Measurements from ENCODE around the gene PRDM15. TPM values are rescaled to one million over a fixed set of nuclear protein-coding genes. Genes with fewer than 3 reads are reported as not detected.

The PRDM15 gene
- total RNA-seq, 1 donor from 2014 or later: 11.2 TPM

DNA sequence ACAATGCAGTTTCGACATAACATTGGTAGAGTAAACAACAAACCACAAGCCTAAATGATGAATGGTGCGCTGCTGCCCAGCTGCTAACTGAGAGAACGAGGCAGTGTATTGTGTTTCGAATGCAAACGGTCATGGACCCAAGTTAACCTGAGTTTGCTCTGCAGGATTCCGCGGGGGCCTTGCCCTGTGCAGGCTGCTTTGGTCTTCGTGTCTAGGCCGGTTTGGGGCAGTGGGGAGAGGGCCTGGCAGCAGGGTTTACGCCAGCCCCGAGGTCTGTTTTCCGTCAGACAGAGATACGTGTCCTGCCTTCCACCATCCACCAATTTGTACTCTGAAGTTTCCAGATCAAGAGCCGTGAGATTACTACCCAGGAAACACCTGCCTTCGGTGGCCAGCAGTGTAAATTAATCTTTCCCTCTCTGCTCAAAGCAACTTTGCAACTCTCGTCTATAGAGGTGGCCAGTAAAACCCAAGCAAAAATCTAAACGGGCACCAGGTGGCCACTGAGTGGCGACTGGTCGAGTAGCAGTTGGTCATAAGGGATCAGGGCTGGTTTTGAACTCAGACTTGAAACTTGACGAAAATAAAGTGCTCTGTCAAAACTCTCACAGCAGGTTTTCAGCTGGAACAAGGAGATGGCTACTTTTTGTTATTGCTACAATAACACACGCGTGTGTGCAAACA lies 6.3 kb upstream of the PRDM15 start:
- intact Hi-C loops (cut with micrococcal nuclease): no loop called here

DNA sequence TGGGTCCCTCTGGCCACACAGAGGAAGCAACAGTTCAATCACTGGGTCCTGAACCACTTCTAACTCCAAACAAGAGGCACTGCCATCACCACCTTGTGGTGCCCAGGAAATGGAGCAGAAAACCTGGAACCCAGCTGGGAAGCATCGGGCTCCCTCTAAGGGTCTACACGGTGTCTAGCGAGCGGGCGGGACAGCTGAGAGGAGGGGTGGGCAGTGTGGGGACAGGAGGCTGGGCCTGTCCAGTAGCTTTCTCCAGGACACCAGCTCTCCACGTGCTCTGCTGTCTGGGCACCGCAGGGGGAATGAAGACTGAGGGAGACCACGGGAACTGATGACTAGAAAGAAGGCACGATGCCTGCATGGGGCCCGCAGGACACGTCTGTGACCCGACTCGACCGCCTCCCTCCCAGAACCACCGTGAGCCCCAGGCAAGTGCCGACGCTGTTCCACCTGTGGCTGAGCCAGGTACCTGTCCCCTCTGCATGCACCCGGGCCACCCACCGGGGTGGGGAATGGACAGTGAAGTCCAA lies 5.4 kb upstream of the PRDM15 start:
- intact Hi-C loops (cut with micrococcal nuclease): no loop called here

DNA sequence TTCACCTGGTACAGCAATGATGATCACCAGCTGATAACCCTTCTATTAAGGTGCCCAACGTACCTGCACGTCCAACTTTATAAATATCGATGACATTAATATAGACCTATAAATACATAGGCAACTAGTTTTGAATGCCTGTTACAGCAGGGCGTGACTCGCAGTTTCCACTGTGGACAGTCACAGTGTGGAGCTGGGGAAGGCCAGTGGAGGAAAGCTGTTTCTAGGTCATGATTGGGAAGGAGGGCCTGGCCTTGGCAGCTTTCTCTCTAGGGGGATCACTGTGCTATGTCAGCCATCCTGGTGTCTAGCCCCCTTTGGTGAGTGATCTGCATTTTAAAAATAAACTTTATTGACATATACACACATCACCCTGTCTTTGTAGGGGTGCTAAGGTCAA lies 4.4 kb upstream of the PRDM15 start:
- intact Hi-C loops (cut with micrococcal nuclease): no loop called here

DNA sequence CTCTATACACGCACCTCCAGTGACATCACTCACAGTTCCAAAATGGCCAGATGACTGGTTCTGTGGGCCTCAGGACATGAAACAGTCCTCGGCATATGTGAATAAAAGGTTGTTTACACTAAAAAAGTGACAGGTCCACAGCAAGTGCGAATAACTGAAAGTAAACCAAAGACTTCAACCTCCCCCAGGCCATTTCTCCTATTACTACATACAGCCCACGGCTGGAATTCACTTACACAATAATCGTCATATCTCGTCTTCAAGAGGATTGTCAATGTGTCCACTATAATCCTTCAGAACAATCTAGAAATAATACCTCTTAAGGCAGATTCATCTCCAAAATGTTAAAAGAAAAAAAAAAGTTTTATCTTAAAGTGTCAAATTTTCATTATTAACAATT lies 1.9 kb upstream of the PRDM15 start:
- intact Hi-C loops (cut with micrococcal nuclease): no loop called here

DNA sequence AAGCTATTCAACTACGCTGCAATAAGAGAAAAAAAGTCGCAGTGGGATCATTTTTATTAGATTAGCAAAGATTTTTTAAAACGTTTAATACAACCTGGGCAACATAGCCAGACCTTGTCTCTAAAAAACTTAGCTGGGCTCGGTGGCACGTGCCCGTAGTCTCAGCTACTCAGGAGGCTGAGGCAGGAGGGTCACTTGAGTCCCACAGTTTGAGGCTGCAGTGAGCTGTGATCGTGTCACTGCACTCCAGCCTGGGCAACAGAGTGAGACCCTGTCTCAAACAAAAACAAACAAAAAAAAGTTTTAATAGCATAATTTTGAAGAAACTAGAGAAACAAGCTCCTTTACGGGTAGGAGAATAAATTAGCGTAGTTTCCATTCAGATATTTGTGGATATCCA lies 1.0 kb upstream of the PRDM15 start:
- intact Hi-C loops (cut with micrococcal nuclease): no loop called here

DNA sequence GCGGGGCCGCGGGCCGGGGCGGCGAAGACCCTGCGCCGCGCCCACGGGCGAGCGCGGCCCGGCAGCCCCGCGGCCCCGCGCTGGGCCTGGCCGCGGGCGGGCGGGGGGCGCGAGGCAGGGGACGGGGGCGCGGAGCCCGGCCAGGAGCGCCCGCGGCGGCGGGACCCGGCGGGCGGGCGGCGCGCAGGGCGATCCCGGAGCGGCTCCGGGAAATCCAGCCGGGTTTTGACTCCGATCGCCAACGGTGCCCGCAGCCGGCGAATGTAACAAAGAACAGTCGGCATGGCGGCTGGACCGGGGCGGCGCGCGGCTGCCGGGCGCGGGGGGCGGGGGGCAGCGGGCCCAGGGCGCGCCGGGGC lies 334 bp downstream of the PRDM15 start:
- intact Hi-C loops (cut with micrococcal nuclease): loop anchor here (1.0 to 2.0 kb wide), 5 partner anchors 47 to 571 kb away; partner anchors contain the start of gene ZBTB21

DNA sequence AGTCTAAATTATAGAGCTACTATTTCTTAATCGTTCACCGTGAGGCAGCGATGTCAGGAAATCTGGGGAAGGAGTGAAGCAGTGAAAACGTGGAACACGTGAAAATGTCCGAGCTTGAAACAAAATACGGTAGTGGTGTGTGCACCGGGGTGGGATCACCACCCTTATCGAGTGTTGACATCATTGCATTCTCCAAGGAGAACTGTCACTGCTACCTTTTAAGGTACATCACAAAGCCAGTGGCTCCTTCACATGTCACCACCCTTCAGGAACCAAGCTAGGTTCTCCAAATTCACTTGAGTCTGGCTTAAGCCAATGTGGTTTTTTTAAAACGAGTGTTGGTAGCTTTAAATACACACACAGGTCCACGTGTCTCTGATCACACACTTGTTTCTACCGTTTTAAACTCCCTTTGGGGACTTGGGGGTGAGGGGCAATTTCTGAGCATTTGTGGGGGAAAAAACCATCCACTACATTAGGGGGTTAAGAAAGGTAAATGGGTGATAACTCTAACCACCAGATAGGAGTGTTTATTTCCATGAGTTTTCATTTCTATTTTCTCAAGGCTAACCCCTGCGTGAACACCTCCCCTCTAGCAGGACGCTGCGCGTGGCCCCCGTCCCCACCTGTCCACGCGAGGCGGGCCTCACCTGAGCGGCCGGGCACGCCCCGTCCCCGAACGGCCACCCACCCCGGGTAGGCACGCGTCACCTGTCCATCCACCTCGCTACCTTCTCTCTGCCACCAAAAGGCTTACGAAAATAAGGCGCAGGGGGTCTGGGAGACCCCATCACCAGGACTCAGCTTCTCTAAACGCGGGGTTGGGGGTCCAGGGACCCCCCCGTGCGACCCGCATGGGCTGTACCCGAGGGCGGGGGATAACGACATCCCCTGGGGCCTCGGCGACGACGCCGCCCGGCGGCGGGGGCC lies 978 bp downstream of the PRDM15 start:
- intact Hi-C loops (cut with micrococcal nuclease): loop anchor here (2.0 kb wide), 2 partner anchors 185 to 231 kb away; no protein-coding TSS in a partner anchor

DNA sequence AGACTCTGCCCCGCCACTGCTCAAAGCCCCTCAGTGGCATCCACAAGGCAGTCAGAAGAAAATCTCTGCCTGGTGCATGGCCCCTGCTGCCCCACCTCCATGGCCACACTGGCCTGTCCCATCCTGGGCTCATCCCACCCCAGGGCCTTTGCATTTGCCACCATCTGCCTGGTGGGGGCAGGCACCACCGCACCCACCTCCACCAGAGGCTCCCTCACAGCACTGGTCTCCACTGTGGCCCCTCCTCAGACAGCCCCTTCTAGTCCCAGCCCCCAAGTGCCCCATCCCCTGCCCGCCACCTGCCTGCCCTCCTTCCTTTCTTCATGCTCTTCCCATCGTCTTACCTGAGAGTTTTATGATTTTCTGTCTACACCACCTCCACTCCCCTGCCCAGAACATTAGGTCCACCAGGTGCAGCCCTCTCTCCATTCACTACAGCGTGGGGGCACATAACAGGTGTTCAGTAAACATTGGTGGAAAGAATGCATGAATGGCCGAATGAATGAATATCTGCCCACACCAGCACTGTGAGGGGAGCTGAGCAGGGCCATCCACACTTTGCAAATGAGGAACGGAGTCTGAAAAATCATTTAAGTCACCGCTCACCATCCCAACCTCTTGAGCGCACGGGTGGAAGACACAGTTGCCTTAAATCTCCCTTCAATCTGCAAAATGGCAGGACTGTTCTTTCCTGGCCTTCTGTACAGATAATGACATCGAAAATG lies 2.1 kb downstream of the PRDM15 start:
- intact Hi-C loops (cut with micrococcal nuclease): loop anchor here (1.0 kb wide), 1 partner anchor 61 kb away; no protein-coding TSS in a partner anchor

DNA sequence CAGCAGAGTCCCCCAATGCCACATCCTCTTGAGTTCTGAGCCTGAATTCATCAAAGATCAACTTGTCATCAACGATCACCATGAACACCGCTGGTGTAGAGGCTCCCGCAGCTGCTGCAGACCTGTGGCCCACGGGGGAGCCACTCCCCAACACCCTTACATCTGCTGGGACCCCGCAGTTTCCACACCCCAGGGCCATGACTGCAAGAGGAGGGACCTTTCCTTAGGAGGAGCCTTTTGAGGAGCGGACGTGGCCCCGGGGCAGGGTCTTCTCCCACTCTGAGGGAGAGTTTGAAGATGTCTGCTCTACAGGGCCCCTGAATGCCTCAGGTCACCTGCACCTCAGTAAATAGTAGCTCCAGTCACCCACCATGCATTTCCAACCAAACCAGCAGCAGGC lies 2.7 kb downstream of the PRDM15 start:
- intact Hi-C loops (cut with micrococcal nuclease): loop anchor here (1.0 kb wide), 1 partner anchor 60 kb away; no protein-coding TSS in a partner anchor

DNA sequence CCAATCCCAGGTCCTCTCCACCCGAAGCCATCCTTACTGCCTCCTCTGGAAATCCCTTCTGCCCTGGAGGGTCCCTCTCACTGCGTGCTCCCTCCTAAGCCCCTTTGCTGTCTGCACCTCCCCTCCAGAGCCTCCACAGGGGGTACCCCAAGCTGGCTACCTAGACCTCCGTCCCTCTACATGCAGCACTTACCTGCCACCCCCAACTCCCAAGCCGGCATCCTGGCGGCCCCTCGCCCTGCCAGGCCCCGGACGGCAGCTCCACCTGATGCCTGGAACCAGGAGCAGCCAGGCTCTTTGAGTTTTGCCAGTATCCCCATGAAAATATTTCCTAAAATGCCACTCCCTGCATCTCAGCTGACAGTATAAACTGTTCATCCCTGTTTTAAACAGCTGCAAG lies 4.1 kb downstream of the PRDM15 start:
- intact Hi-C loops (cut with micrococcal nuclease): no loop called here

DNA sequence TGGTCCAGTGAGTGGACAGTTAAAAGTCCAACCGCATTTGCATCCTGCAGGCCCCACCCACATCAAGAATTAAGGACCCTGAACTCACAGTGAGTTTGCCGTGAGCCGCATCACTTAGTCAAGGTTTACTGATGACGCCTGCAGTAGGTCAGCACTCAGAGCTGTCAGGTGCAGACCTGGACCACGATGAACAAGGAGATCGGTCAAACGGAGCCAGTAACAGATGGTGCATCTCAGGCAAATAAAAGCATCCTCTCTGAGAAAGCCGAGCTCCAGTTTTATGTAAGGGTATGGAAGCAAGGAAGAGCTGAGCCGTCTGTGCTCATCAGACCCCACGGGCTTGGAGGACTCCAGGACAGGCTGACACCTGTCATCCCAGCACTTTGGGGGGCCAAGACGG lies 4.5 kb downstream of the PRDM15 start:
- intact Hi-C loops (cut with micrococcal nuclease): no loop called here

DNA sequence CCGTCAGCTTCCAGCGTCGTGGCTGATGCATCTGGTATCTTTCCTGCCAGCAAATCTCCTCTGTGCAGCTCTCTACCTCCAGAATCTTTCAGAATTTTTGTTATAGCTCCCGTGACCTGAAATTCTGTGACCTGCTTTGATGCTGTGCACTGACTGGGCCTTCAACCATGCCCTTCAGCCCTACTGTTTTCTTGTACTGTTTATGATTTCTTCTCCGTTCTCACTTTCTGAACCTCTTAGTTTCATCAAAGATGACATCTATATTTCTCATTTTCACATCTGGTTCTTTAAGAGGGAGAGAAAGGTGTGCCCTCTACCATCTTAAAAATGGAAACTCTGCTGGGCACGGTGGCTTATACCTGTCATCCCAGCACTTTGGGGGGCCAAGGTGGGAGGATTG lies 5.7 kb downstream of the PRDM15 start:
- intact Hi-C loops (cut with micrococcal nuclease): no loop called here

DNA sequence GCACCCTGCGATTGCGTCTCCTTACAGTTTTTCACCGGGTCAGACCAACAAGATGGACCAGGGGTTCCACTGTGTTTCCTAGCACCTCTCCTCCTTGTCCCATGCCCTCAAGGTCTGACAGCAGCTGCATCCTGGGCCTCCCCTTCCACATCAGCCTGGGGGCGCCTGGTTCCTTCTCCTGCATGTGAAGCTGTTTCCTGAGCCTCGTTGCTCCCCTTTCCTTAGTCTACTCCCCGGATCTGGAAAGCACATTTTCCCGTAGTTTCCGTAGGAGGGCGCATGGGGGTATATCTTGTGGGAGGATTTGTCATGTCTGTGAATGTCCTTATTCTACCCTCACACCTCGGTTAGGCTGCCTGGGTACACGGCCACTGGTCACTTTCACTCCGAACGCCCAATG lies 6.1 kb downstream of the PRDM15 start:
- intact Hi-C loops (cut with micrococcal nuclease): no loop called here

DNA sequence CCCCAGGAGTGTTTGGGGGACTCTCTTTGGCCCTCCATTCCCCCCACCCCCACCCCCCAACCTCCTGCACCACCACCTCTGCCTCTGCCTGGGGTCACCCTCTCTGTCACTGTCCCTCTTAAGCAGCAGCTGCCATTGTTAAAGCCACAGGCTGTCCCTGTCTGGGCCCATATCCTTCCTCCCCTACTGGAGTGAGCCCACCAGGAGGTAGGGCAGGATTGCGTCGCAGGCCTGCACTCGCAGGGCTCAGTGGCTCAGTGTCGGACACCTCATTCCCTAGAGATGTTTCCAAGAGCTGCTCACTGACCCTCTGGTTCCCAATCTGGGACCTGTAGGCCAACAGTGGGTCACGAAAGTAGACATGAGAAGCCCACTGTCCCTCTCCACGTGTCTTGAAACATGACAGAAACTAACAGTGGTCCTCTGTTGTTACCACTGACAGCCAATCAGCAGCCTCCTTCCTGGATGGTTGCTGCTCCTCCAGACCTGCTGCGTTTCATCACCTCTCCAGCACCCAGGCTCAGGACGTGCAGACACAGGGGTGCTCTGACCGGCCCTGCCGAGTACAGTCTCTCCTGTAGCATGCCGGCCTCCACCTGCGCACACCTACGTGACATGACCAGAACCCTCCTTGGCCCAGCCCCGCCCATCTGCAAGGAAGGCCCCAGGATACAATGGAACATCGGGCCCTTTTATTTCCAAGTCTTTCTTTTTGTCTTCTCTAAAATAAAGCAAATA lies 7.7 kb downstream of the PRDM15 start:
- intact Hi-C loops (cut with micrococcal nuclease): no loop called here

DNA sequence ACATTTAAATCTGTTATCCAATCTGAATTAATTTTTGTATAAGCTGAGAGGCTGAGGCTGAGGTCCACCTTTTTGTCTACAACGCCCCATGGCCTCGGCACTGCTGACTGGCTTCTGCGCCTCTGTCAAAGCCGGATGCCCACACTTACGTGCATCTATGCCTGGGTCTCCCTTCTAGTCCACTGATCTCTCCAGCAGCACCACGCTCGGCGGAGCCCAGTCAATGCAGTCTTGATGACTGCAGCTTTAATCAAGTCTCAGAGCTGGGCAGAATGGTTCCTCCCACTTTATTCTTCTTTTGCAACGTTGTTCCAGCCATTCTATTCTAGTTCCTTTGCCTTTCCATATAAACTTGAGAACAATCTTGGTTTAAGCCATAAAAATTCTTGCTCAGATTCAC lies 9.4 kb downstream of the PRDM15 start:
- intact Hi-C loops (cut with micrococcal nuclease): no loop called here

DNA sequence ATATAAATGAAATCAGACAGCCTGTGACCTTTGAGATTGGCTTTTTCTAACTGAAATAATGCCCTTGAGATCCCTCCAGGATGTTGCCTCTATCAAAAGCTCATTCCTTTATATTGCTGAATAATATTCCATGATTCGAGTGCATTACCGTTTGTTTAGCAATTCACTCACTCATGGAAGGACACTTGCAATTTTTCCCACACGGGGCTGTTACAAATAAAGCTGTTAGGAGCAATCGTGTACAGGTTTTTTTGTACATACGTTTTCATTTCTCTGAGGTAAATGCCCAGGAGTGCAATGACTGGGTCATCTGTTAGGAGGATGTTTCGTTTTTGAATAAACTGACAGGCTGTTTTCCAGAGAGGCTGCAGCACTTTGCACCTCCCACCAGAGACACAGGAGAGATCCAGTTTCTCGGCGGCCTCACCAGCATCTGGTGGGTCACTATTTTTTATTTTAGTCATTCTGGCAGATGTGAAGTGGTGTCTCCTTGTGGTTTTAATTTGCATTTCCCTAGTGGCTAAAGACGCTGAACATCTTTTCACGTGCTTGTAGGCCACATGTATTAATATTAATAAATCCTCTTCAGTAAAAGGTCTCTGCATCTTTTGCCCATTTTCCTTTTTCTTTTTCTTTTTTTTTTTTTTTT lies 11.0 kb downstream of the PRDM15 start:
- intact Hi-C loops (cut with micrococcal nuclease): no loop called here

DNA sequence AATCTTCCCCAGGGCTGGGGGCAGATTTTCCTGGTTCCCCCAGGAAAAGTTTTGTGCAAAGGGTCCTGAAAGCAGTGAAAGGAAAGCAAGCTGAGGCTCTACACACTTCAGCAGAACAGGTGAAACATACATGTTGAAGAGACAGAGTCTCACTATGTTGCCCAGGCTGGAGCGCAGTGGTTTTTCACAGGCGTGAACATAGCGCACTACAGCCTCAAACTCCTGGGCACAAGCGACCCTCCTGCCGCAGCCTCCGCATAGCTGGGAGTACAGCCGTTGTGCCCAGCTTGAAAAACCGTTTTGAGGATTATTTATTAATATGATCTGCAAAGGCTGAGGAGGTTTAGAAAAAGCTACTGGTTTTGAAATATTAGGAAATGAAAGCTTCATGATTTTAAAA lies 11.8 kb downstream of the PRDM15 start:
- intact Hi-C loops (cut with micrococcal nuclease): no loop called here

DNA sequence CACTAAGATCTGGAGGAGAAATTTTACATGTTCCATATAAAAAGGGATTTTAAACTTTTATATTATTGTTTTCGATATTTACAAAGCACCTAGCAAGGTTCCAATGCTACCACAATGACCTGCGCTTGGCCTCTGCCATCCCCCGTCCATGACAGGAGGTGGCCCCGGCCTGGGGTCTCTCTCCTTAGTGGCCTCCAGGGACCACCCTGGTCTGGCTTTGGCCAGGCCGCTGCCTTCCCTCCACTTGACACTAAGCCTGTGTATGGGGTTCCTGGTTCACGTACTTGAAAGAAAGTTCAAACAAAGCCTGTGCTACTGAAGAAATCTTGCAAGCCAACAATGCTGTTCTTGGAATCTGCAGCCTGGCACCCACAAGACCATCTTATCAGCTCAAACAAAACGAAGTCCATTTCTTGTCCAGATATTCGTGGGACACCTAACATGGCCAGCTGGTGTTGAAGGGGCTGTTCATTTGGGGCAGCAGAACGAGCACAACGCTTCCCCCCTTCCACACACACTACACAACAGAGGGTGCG lies 12.8 kb downstream of the PRDM15 start:
- intact Hi-C loops (cut with micrococcal nuclease): no loop called here

DNA sequence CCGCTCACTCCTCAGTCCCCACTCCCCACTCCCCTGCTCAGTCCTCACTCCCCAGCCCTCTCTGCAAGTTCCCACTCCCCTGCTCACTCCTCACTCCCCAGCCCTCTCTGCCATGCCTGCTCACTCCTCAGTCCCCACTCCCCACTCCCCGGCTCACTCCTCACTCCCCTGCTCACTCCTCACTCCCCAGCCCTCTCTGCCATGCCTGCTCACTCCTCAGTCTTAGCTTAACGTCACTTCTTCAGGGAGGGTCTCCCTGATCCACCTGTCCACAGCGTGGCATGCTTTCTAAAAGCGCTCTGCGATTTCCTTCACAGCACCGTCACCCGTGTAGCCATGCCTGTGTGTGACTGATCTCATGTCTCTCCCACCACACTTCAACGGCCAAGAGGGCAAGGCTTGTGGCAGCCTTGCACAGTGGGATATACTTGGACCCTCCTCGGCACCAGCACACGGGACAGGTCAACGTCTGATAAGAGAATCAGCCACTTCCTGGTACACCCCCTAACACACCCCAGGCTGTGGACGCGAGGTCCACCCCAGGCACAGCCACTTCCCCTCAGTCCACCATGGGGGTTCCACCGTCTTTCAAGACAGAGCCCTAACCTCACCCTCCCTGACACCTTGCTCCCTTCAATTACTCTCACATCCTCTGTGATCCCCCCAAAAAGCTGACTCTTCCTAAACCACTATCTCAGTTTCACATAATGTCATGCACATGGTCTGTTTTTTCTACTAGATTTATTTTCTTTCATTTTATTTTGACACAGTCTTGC lies 14.0 kb downstream of the PRDM15 start:
- intact Hi-C loops (cut with micrococcal nuclease): no loop called here
